HG02588 (cell line): Measurements from ENCODE around the gene AP1S1.
"Not testable (repeated sequence)": the region's sequence is repeated elsewhere in the genome, so short reads cannot be mapped to it uniquely, and the experiment has no call there.

Experiments
- ATAC-seq: cut with Tn5 transposase; IDR thresholded peaks from one replicate; pipeline ENCODE4 v1.9.1; 2021; ENCODE audit warnings: mild to moderate bottlenecking, moderate library complexity; ENCODE audit not compliant: unreplicated experiment

AP1S1 gene

GRCh38 chr7:101153969-101154692 lies at the start of gene AP1S1:
AP1S1 (plus strand) TSS chr7:101154476; CDS start chr7:101154515, 39 bp downstream.
- ATAC-seq, result peak; percentile 81

- no peak for ATAC-seq
Measured at GRCh38 chr7:101104799-101105198, 49.5 kb upstream of the AP1S1 start.

GRCh38 chr7:101105248-101105647 lies 49.0 kb upstream of the AP1S1 start:
- not testable (repeated sequence) for ATAC-seq

- ATAC-seq, result no peak
Measured at GRCh38 chr7:101106386-101106785, 47.9 kb upstream of the AP1S1 start.

GRCh38 chr7:101108330-101108857 lies 45.9 kb upstream of the AP1S1 start:
- no peak for ATAC-seq

- no peak for ATAC-seq
Measured at GRCh38 chr7:101108961-101109360, 45.3 kb upstream of the AP1S1 start.

- no peak for ATAC-seq
Measured at GRCh38 chr7:101109368-101109767, 44.9 kb upstream of the AP1S1 start.

GRCh38 chr7:101111261-101111660 lies 43.0 kb upstream of the AP1S1 start:
- no peak for ATAC-seq

GRCh38 chr7:101112233-101112632 lies 42.0 kb upstream of the AP1S1 start:
- ATAC-seq, result no peak

- not testable (repeated sequence) for ATAC-seq
Measured at GRCh38 chr7:101113140-101113539, 41.1 kb upstream of the AP1S1 start.

GRCh38 chr7:101113836-101114235 lies 40.4 kb upstream of the AP1S1 start:
- ATAC-seq, result no peak

- no peak for ATAC-seq
Measured at GRCh38 chr7:101114492-101114891, 39.8 kb upstream of the AP1S1 start.

- no peak for ATAC-seq
Measured at GRCh38 chr7:101115215-101115614, 39.1 kb upstream of the AP1S1 start.

- no peak for ATAC-seq
Measured at GRCh38 chr7:101116898-101117297, 37.4 kb upstream of the AP1S1 start.

GRCh38 chr7:101118856-101119255 lies 35.4 kb upstream of the AP1S1 start:
- no peak for ATAC-seq

- ATAC-seq, result no peak
Measured at GRCh38 chr7:101119876-101120275, 34.4 kb upstream of the AP1S1 start.

GRCh38 chr7:101120315-101120714 lies 34.0 kb upstream of the AP1S1 start:
- no peak for ATAC-seq

GRCh38 chr7:101121631-101121990 lies 32.7 kb upstream of the AP1S1 start:
- ATAC-seq, result not testable (repeated sequence)

- ATAC-seq, result no peak
Measured at GRCh38 chr7:101121991-101122932, 32.0 kb upstream of the AP1S1 start.

- ATAC-seq, result no peak
Measured at GRCh38 chr7:101122933-101123702, 31.2 kb upstream of the AP1S1 start.

GRCh38 chr7:101123703-101124068 lies 30.6 kb upstream of the AP1S1 start:
- no peak for ATAC-seq
